ENCODE results near the gene DAP3.
"Not testable (repeated sequence)": the region's sequence is repeated elsewhere in the genome, so short reads cannot be mapped to it uniquely, and the experiment has no call there.

Gene DAP3

GRCh38 chr1:155680531-155680930 lies 8.4 kb upstream of the DAP3 start:
- POLR2A ChIA-PET = no interaction called here
- CTCF ChIA-PET = interaction anchor here (1.0 to 1.6 kb wide), 2 partner anchors 8 to 429 kb away, joined by 3 to 5 read pairs; no protein-coding TSS in a partner anchor
- H3K36me3 ChIP-seq (ENCODE audit: control insufficient read depth in 4 of 4, insufficient read depth in 4 of 4, low read length in 3 of 4) = peaks cover 13 to 56% (median 34%) of the 10 kb centered on the region in 4 experiments

GRCh38 chr1:155681776-155682175 lies 7.1 kb upstream of the DAP3 start:
- no CpG with 5 or more reads among the region's 2 CpGs for WGBS (ENCODE audit: insufficient coverage)
- POLR2A ChIA-PET = interaction anchor here (0.7 kb wide), 1 partner anchor 264 kb away, joined by 8 read pairs; no protein-coding TSS in a partner anchor

More at GRCh38 chr1:155680531-155680930, 8.4 kb upstream of the DAP3 start:
- H3K27ac ChIP-seq (ENCODE audit: insufficient read depth in 1 of 2, low read depth in 1 of 2, low read length in 2 of 2, poor library complexity in 1 of 2, severe bottlenecking in 2 of 2) = no peak overlapping the region
- no peaks in the 10 kb centered on the region for H3K27me3 ChIP-seq (replicated peaks in 2 of 5; ENCODE audit: control insufficient read depth in 4 of 5, insufficient read depth in 5 of 5, low read length in 4 of 5)
- no peaks in the 10 kb centered on the region for H3K9me3 ChIP-seq (ENCODE audit: control extremely low read depth in 1 of 5, control insufficient read depth in 4 of 5, insufficient read depth in 2 of 5, low read depth in 1 of 5, low read length in 4 of 5)
- WGBS (ENCODE audit: insufficient coverage) = 98% methylated on average over 4 of the region's 6 CpGs
- H3K4me1 ChIP-seq (ENCODE audit: control extremely low read depth in 1 of 4, control insufficient read depth in 4 of 4, insufficient read depth in 4 of 4, low read length in 3 of 4) = peaks cover 0 to 9% (median 1%) of the 10 kb centered on the region in 4 experiments
- no peak overlapping the region for H3K4me3 ChIP-seq (ENCODE audit: control insufficient read depth in 1 of 7, extremely low read depth in 1 of 7, insufficient read depth in 4 of 7, low read depth in 2 of 7, low read length in 6 of 7)
- DNase-seq = no peak

GRCh38 chr1:155687705-155688323 lies 1.1 kb upstream of the DAP3 start:
- DNase-seq; CTCF ChIA-PET; H3K27me3 ChIP-seq (replicated peaks in 2 of 5; ENCODE audit: control insufficient read depth in 4 of 5, insufficient read depth in 5 of 5, low read length in 4 of 5); POLR2A ChIA-PET; H3K9me3 ChIP-seq (ENCODE audit: control extremely low read depth in 1 of 5, control insufficient read depth in 4 of 5, insufficient read depth in 2 of 5, low read depth in 1 of 5, low read length in 4 of 5): not testable (repeated sequence)
- Histone ChIP-seq H3K4me3 (ENCODE audit: control insufficient read depth in 1 of 7, extremely low read depth in 1 of 7, insufficient read depth in 4 of 7, low read depth in 2 of 7, low read length in 6 of 7) (peak overlapping the region; percentile 83 to 98 (median 92)), H3K27ac (ENCODE audit: insufficient read depth in 1 of 2, low read depth in 1 of 2, low read length in 2 of 2, poor library complexity in 1 of 2, severe bottlenecking in 2 of 2) (peak overlapping the region; percentile 99), H3K4me1 (ENCODE audit: control extremely low read depth in 1 of 4, control insufficient read depth in 4 of 4, insufficient read depth in 4 of 4, low read length in 3 of 4) (peaks cover 0 to 35% (median 13%) of the 10 kb centered on the region in 4 experiments), H3K36me3 (ENCODE audit: control insufficient read depth in 4 of 4, insufficient read depth in 4 of 4, low read length in 3 of 4) (peaks cover 2 to 23% (median 10%) of the 10 kb centered on the region in 4 experiments)
- WGBS (ENCODE audit: insufficient coverage) = 0% methylated on average over 8 of the region's 35 CpGs

More at GRCh38 chr1:155681776-155682175, 7.1 kb upstream of the DAP3 start:
- H3K4me3 ChIP-seq (ENCODE audit: control insufficient read depth in 1 of 7, extremely low read depth in 1 of 7, insufficient read depth in 4 of 7, low read depth in 2 of 7, low read length in 6 of 7) = no peak overlapping the region
- H3K4me1 ChIP-seq (ENCODE audit: control extremely low read depth in 1 of 4, control insufficient read depth in 4 of 4, insufficient read depth in 4 of 4, low read length in 3 of 4) = peaks cover 0 to 19% (median 7%) of the 10 kb centered on the region in 4 experiments
- H3K36me3 ChIP-seq (ENCODE audit: control insufficient read depth in 4 of 4, insufficient read depth in 4 of 4, low read length in 3 of 4) = peaks cover 6 to 45% (median 23%) of the 10 kb centered on the region in 4 experiments
- CTCF ChIA-PET = interaction anchor here (0.9 to 1.6 kb wide), 3 partner anchors 9 to 19 kb away, joined by 3 to 5 read pairs (median 3); no protein-coding TSS in a partner anchor
- H3K27me3 ChIP-seq (replicated peaks in 2 of 5; ENCODE audit: control insufficient read depth in 4 of 5, insufficient read depth in 5 of 5, low read length in 4 of 5) = no peaks in the 10 kb centered on the region
- no peak overlapping the region for H3K27ac ChIP-seq (ENCODE audit: insufficient read depth in 1 of 2, low read depth in 1 of 2, low read length in 2 of 2, poor library complexity in 1 of 2, severe bottlenecking in 2 of 2)
- H3K9me3 ChIP-seq (ENCODE audit: control extremely low read depth in 1 of 5, control insufficient read depth in 4 of 5, insufficient read depth in 2 of 5, low read depth in 1 of 5, low read length in 4 of 5) = no peaks in the 10 kb centered on the region
- no peak for DNase-seq

GRCh38 chr1:155688324-155689080 lies 389 bp upstream of the DAP3 start, which contains the start of gene YY1AP1:
Gene YY1AP1, minus strand, starts transcription at chr1:155688774. Its CDS starts 8,338 bp downstream, at chr1:155680436.
- DNase-seq = peak; percentile 89 to 95 (median 94)

GRCh38 chr1:155691992-155692528 lies 3.2 kb downstream of the DAP3 start:
- H3K36me3 ChIP-seq (ENCODE audit: control insufficient read depth in 4 of 4, insufficient read depth in 4 of 4, low read length in 3 of 4) = peaks cover 2 to 25% (median 11%) of the 10 kb centered on the region in 4 experiments
- H3K4me1 ChIP-seq (ENCODE audit: control extremely low read depth in 1 of 4, control insufficient read depth in 4 of 4, insufficient read depth in 4 of 4, low read length in 3 of 4) = peaks cover 0 to 14% (median 7%) of the 10 kb centered on the region in 4 experiments
- H3K9me3 ChIP-seq (ENCODE audit: control extremely low read depth in 1 of 5, control insufficient read depth in 4 of 5, insufficient read depth in 2 of 5, low read depth in 1 of 5, low read length in 4 of 5) = peaks cover 0 to 7% (median 4%) of the 10 kb centered on the region in 5 experiments
- no peak overlapping the region for H3K4me3 ChIP-seq (ENCODE audit: control insufficient read depth in 1 of 7, extremely low read depth in 1 of 7, insufficient read depth in 4 of 7, low read depth in 2 of 7, low read length in 6 of 7)
- H3K27me3 ChIP-seq (replicated peaks in 2 of 5; ENCODE audit: control insufficient read depth in 4 of 5, insufficient read depth in 5 of 5, low read length in 4 of 5) = no peaks in the 10 kb centered on the region
- DNase-seq = peak in 2 of 3 donors; percentile 9 to 17
- 95% methylated on average over 6 of the region's 8 CpGs for WGBS (ENCODE audit: insufficient coverage)
- CTCF ChIA-PET = no interaction called here
- POLR2A ChIA-PET = no interaction called here
- no peak overlapping the region for H3K27ac ChIP-seq (ENCODE audit: insufficient read depth in 1 of 2, low read depth in 1 of 2, low read length in 2 of 2, poor library complexity in 1 of 2, severe bottlenecking in 2 of 2)

More at GRCh38 chr1:155688324-155689080, 389 bp upstream of the DAP3 start, which contains the start of gene YY1AP1:
- H3K4me3 ChIP-seq (ENCODE audit: control insufficient read depth in 1 of 7, extremely low read depth in 1 of 7, insufficient read depth in 4 of 7, low read depth in 2 of 7, low read length in 6 of 7) = peak within 1 kb of the TSS; percentile 83 to 98 (median 92)
- ChIA-PET POLR2A (no interaction called here), CTCF (no interaction called here)
- H3K4me1 ChIP-seq (ENCODE audit: control extremely low read depth in 1 of 4, control insufficient read depth in 4 of 4, insufficient read depth in 4 of 4, low read length in 3 of 4) = peaks cover 0 to 35% (median 13%) of the 10 kb centered on the region in 4 experiments
- peaks cover 2 to 19% (median 10%) of the 10 kb centered on the region in 4 experiments for H3K36me3 ChIP-seq (ENCODE audit: control insufficient read depth in 4 of 4, insufficient read depth in 4 of 4, low read length in 3 of 4)
- no peaks in the 10 kb centered on the region for H3K27me3 ChIP-seq (replicated peaks in 2 of 5; ENCODE audit: control insufficient read depth in 4 of 5, insufficient read depth in 5 of 5, low read length in 4 of 5)
- H3K9me3 ChIP-seq (ENCODE audit: control extremely low read depth in 1 of 5, control insufficient read depth in 4 of 5, insufficient read depth in 2 of 5, low read depth in 1 of 5, low read length in 4 of 5) = peaks cover 0 to 7% (median 3%) of the 10 kb centered on the region in 5 experiments
- H3K27ac ChIP-seq (ENCODE audit: insufficient read depth in 1 of 2, low read depth in 1 of 2, low read length in 2 of 2, poor library complexity in 1 of 2, severe bottlenecking in 2 of 2) = peak within 1 kb of the TSS; percentile 99
- WGBS (ENCODE audit: insufficient coverage) = under 1% methylated on average over 57 of the region's 81 CpGs

GRCh38 chr1:155694167-155694566 lies 5.3 kb downstream of the DAP3 start:
- Histone ChIP-seq H3K27ac (ENCODE audit: insufficient read depth in 1 of 2, low read depth in 1 of 2, low read length in 2 of 2, poor library complexity in 1 of 2, severe bottlenecking in 2 of 2) (no peak overlapping the region), H3K4me3 (ENCODE audit: control insufficient read depth in 1 of 7, extremely low read depth in 1 of 7, insufficient read depth in 4 of 7, low read depth in 2 of 7, low read length in 6 of 7) (no peak overlapping the region), H3K27me3 (replicated peaks in 2 of 5; ENCODE audit: control insufficient read depth in 4 of 5, insufficient read depth in 5 of 5, low read length in 4 of 5) (no peaks in the 10 kb centered on the region), H3K9me3 (ENCODE audit: control extremely low read depth in 1 of 5, control insufficient read depth in 4 of 5, insufficient read depth in 2 of 5, low read depth in 1 of 5, low read length in 4 of 5) (peaks cover 0 to 8% (median 4%) of the 10 kb centered on the region in 5 experiments), H3K4me1 (ENCODE audit: control extremely low read depth in 1 of 4, control insufficient read depth in 4 of 4, insufficient read depth in 4 of 4, low read length in 3 of 4) (peaks cover 0 to 14% (median 7%) of the 10 kb centered on the region in 4 experiments), H3K36me3 (ENCODE audit: control insufficient read depth in 4 of 4, insufficient read depth in 4 of 4, low read length in 3 of 4) (peaks cover 2 to 25% (median 12%) of the 10 kb centered on the region in 4 experiments)
- DNase-seq = no peak
- POLR2A ChIA-PET = no interaction called here
- 97% methylated on average over 6 of the region's 7 CpGs for WGBS (ENCODE audit: insufficient coverage)
- CTCF ChIA-PET = no interaction called here

Data from common myeloid progenitor, CD34-positive (primary cell).